ENCODE data around the gene RUNX2.

DNA sequence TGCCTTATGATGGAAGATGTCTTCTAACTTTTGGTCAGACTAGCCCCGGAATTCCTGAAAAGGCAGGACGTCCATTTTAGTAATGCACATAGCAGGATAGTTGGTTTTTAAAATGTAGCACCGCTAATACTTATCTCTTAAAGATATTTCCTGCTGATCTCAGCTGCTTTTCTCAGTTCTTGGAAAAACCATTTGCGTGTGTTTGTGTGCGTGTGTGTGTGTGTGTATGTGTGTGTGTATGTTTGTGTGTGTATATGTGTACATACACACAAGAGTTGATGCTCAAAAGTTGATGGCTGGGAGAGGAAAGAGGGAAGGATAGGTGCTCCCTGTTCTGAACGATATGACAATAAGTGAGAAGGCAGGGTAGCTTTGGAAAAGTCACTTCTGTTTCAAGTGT is 111.3 kb downstream of the RUNX2 start:
- no peak for TF ChIP-seq EZH2 (IDR thresholded peaks at IDR 0.05; ENCODE audit: insufficient read depth, low read length)
- TF ChIP-seq, protein P1, sequence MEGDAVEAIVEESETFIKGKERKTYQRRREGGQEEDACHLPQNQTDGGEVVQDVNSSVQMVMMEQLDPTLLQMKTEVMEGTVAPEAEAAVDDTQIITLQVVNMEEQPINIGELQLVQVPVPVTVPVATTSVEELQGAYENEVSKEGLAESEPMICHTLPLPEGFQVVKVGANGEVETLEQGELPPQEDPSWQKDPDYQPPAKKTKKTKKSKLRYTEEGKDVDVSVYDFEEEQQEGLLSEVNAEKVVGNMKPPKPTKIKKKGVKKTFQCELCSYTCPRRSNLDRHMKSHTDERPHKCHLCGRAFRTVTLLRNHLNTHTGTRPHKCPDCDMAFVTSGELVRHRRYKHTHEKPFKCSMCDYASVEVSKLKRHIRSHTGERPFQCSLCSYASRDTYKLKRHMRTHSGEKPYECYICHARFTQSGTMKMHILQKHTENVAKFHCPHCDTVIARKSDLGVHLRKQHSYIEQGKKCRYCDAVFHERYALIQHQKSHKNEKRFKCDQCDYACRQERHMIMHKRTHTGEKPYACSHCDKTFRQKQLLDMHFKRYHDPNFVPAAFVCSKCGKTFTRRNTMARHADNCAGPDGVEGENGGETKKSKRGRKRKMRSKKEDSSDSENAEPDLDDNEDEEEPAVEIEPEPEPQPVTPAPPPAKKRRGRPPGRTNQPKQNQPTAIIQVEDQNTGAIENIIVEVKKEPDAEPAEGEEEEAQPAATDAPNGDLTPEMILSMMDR (IDR thresholded peaks at IDR 0.05; ENCODE audit: insufficient read depth, low read depth, low read length): no peak
